ENCODE results near the gene CDK9. TPM values are rescaled to one million over a fixed set of nuclear protein-coding genes. Genes with fewer than 3 reads are reported as not detected.
A peak's percentile ranks its signal among the peaks of the same experiment; 100 is the strongest.

The CDK9 gene
- total and polyA plus RNA-seq, 10 of the 15 experiments (the other 5 are each of a cell fraction or from before 2014, with no cell fraction given), result 7.3 to 92.6 (median 51.6) TPM

DNA sequence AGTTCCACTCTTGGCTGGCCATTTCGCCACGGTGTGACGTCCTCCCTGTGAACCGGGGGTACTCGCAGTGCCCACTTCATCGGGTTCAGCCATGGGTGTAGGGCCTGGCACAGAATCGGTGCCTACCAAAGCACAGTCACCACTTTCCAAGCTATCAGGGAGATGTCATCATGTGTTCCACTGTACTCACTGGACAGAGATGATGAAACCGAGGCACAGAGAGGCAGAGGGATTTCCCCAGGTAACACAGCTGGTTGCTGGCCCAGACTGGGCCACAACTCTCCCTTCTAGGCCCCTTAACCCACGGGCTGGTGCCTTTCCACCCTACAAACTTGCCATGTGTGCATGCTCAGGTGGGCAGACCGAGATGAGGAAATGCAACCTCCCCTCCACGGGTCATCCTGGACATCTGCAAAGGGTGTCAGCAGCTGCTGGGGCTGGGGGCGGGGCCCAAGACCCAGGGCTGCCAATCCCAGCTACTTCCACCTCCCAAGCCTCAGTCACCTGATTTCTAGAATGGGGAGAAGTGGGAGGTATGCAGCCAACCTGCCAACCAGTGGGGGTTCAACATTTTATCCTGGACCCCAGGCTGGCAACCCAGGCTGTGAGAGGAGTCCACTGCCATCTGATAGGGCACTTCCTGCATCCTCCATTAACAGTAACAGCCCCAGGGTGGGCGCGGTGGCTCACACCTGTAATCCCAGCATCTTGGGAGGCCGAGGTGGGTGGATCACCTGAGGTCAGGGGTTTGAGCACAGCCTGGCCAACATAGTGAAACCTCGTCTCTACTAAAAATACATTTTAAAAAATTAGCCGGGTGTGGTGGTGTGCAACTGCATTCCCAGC is 6.5 kb upstream of the CDK9 start (continued):
- TF ChIP-seq ATF7 (IDR thresholded peaks at IDR 0.05; ENCODE audit: low read depth), result peak; percentile 60
- TF ChIP-seq NFXL1 (IDR thresholded peaks at IDR 0.05; ENCODE audit: borderline replicate concordance), result 0 out of 2 replicates have a peak, but pooled peaks have one; percentile 26
- TF ChIP-seq SPI1 (IDR thresholded peaks at IDR 0.05; ENCODE audit: borderline replicate concordance, insufficient read depth, low read depth, low read length), result peak; percentile 73
- TF ChIP-seq IKZF2 (IDR thresholded peaks at IDR 0.05), result peak; percentile 25 to 33; a peak in 3 of 4 replicates
- TF ChIP-seq CEBPB (IDR thresholded peaks at IDR 0.05; ENCODE audit: borderline replicate concordance in 1 of 2, low read depth in 2 of 2, low read length in 2 of 2), result peak in 1 of 2 experiments; percentile 64; a peak in 1 of 4 replicates
- peak; percentile 50 to 64; a peak in 2 of 4 replicates for TF ChIP-seq BHLHE40 (IDR thresholded peaks at IDR 0.05; ENCODE audit: borderline replicate concordance in 1 of 2, low read depth in 2 of 2, low read length in 1 of 2)
- TF ChIP-seq PAX5 (IDR thresholded peaks at IDR 0.05; ENCODE audit: borderline replicate concordance, low read depth, low read length), result no peak
- TF ChIP-seq WRNIP1 (IDR thresholded peaks at IDR 0.05; ENCODE audit: borderline replicate concordance, low read depth, low read length), result no peak
- TF ChIP-seq SRF (IDR thresholded peaks at IDR 0.05; ENCODE audit: low read depth in 2 of 2, low read length in 2 of 2), result 0 out of 4 replicates have a peak, but pooled peaks of 1 of the 2 experiments have one; percentile 15
- TF ChIP-seq POLR2A (IDR thresholded peaks at IDR 0.05; ENCODE audit: low read depth, low read length), result peak; percentile 50; the same call in 1 of the 2 replicates
- TF ChIP-seq RELA (IDR thresholded peaks at IDR 0.05; ENCODE audit: borderline replicate concordance, partially characterized antibody), result peak; percentile 10
- TF ChIP-seq, protein P1, sequence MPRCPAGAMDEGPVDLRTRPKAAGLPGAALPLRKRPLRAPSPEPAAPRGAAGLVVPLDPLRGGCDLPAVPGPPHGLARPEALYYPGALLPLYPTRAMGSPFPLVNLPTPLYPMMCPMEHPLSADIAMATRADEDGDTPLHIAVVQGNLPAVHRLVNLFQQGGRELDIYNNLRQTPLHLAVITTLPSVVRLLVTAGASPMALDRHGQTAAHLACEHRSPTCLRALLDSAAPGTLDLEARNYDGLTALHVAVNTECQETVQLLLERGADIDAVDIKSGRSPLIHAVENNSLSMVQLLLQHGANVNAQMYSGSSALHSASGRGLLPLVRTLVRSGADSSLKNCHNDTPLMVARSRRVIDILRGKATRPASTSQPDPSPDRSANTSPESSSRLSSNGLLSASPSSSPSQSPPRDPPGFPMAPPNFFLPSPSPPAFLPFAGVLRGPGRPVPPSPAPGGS (IDR thresholded peaks at IDR 0.05; ENCODE audit: borderline replicate concordance, insufficient read depth, low read depth, low read length, poor library complexity, severe bottlenecking), result no peak
- no peak for TF ChIP-seq CREB1 (IDR thresholded peaks at IDR 0.05; ENCODE audit: low read depth)
